ENCODE measurements around the gene ATG7.

The ATG7 gene

DNA sequence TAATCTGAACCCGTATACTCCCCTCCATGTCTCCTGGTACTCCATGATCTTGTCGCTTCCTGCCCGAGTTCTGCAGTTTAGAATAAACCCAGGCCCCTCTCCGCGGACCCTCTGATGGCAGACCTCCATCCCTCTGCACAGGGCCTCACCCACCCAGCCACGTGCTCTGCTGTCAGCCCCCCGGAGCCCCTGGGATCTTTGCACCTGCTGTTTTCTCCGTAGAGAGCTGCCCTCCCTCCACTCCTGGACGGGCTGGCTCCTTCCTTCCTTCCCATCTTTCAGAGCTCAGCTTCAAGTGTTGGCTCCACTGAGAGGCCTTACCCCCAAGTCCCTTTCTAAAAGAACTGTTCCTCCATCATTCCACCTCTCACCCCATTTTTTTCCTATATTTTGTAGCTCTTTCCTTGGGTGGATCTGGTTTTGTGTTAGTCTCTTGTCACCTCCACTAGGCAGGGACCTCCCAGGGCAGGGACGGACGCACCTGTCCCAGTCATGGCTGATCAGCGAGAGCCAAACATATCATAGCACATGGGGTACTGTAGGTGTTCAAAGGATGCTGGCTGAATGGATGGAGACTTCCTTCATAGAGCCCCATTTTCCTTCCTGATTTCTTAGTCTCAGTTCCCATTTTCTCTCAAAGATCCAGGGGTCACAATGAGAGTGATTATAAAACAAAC, 264.9 kb downstream of the ATG7 start:
- no peak overlapping the region for H3K27ac ChIP-seq
- TF ChIP-seq CTCF (conservative IDR thresholded peaks at IDR 0.05), result no peak

DNA sequence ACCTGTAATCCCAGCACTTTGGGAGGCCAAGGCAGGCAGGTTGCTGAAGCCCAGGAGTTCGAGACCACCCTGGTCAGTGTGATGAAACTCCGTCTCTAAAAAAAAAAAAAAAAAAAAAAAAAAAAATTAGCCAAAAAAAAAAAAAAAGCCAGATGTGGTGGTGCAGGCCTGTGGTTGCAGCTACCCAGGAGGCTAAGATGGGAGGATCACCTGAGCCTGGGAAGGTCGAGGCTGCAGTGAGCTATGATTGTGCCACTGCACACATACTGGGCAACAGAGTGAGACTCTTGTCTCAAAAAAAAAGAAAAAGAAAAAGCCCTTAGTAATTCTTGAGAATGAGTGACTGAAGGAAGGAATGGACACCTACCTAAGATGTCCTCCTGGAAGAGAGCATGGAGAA, 266.4 kb downstream of the ATG7 start:
- no peak for TF ChIP-seq CTCF (conservative IDR thresholded peaks at IDR 0.05)
- peak overlapping the region; percentile 67 for H3K27ac ChIP-seq

GRCh38 chr3:11539218-11539617, 267.0 kb downstream of the ATG7 start:
- TF ChIP-seq CTCF (conservative IDR thresholded peaks at IDR 0.05), result no peak

DNA sequence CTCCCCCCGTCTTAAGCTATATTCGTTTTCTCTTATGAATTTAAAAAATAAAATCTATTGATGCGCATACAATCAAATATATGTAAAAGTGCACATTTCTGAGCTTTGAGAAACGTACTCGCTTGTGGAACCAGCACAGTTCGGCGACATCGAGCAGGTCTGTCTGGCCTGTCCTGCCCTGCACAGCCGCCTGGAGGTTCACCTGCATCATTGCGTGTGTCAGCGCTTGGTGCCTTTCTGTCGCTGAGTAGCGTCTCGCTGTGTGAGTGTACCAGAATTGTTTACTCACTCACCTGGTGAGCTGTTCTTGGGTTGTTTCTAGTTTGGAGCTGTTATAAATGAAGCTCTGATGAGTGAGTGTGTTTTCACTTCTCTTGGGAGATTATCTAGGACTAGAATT, 267.5 kb downstream of the ATG7 start:
- peak overlapping the region; percentile 67 for H3K27ac ChIP-seq
- TF ChIP-seq CTCF (conservative IDR thresholded peaks at IDR 0.05), result peak; percentile 91

More at GRCh38 chr3:11539218-11539617, 267.0 kb downstream of the ATG7 start:
- H3K27ac ChIP-seq, result peak overlapping the region; percentile 67

DNA sequence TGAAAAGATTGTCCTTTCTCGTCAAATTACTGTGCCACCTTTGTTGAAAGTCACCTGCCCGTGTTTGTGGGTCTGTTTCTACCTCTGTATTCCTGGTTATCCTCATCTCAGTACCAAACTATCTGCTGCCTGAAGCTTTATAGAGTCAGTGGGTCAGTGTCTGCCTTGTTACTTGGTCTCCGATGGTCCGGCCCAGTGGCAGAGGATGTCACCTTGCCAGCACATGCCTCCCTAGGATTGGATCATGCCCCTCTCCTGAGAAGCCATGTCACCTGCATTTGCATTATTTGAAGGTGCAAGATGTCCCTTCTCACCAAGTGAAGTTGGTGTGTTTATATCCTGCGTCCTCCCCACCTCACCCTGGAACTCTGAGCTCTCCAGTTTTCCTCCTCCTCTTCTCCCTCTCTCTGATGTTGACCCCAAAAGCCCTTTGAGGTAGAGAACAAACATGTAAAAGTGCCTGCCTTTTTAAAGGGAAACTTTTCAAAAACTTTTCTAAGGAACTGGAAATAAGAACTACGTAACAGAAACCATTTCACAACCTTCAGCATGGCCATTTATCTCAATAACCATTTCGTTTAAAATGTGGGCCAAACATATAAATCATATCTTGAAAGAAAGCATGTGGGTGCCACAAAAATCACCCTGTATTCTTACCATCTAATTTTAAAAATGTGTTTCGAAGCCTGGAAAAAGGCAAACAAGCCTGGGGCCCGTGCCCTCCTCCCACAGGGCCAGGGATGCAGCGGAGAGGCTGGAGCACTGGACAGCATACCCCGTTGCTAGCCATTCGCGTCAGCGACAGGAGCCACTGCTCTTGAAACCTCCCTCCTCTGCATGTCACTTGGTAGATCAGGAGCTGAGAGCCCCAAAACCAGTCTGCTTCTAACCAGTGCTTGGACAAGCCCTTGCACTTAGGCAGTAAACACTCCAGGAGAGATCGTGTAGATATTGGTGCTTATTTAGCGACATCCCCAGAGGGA, 269.4 kb downstream of the ATG7 start:
- no peak for TF ChIP-seq CTCF (conservative IDR thresholded peaks at IDR 0.05)
- H3K27ac ChIP-seq, result peak overlapping the region; percentile 29; the same call in 1 of the 2 replicates

DNA sequence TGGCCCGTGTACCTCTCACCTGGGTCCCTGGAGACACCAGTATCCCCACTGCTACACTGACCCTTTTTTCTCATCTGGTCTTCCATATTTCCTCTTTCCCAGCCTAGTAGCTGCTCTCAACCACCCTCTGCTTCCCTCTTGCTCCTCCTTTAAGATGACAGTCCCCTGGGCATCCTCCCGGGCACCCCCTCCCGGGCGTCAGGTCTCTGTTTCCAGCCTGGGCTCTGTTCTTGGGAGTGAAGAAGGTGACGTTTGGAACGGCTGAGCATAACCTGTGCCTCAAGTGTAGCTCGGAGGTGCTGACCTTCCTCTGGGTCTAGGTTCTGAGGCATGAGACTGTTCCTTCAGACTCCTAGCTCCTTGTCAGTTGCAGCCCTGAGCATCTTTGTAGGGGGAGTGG, 270.4 kb downstream of the ATG7 start:
- no peak for TF ChIP-seq CTCF (conservative IDR thresholded peaks at IDR 0.05)
- peak overlapping the region; percentile 29; the same call in 1 of the 2 replicates for H3K27ac ChIP-seq

Data from VCaP (cell line).